Esophagus muscularis mucosa (tissue), 4 donors: ENCODE data around the gene PCDHA4. TPM values are rescaled to one million over a fixed set of nuclear protein-coding genes. Genes with fewer than 3 reads are reported as not detected.
"Not testable (repeated sequence)": the region's sequence is repeated elsewhere in the genome, so short reads cannot be mapped to it uniquely, and the experiment has no call there.

ENCODE experiments used
- DNase-seq: peaks from one replicate; pipeline ENCODE4 v3.0.0-alpha.2; 2017; ENCODE audit errors: extremely low spot score
- H3K27ac ChIP-seq, 4 donors: fragments of 200-600 bp; sonication (generic); replicated peaks in 1 of 4; 1 replicate in 3 of 4; 2 replicates in 1 of 4; pipeline ENCODE4 v1.5.1; 2016 to 2019; ENCODE audit warnings: mild to moderate bottlenecking in 1 of 4
- H3K27me3 ChIP-seq, 4 donors: fragments of 200-600 bp; sonication (generic); one replicate each; pipeline versions ENCODE4 v1.5.1 to v1.6.0; 2016 to 2019
- H3K36me3 ChIP-seq, 4 donors: fragments of 200-600 bp; sonication (generic); one replicate each; pipeline ENCODE4 v1.5.1; 2016 to 2019
- H3K4me1 ChIP-seq, 4 donors: fragments of 200-600 bp; sonication (generic); one replicate each; pipeline ENCODE4 v1.5.1; 2016 to 2019
- H3K4me3 ChIP-seq, 4 donors: fragments of 200-600 bp; sonication (generic); 1 replicate in 2 of 4; 2 replicates in 2 of 4; pipeline ENCODE4 v1.5.1; 2016 to 2019; ENCODE audit warnings: mild to moderate bottlenecking in 4 of 4, moderate library complexity in 1 of 4
- H3K9me3 ChIP-seq, 4 donors: fragments of 200-600 bp; sonication (generic); 1 replicate in 3 of 4; 2 replicates in 1 of 4; pipeline ENCODE4 v1.5.1; 2016 to 2019
- EP300 ChIP-seq: sonication (generic); formaldehyde crosslinking; IDR thresholded peaks from one replicate; pipeline ENCODE4 v1.6.1; 2017; ENCODE audit warnings: antibody characterized with exemption
- POLR2A ChIP-seq: fragments of 450-650 bp; IDR thresholded peaks from one replicate; pipeline ENCODE4 v1.6.1; 2017; ENCODE audit warnings: antibody characterized with exemption, moderate library complexity, mild to moderate bottlenecking, low read depth
- POLR2AphosphoS5 ChIP-seq, 2 donors: sonication (generic); formaldehyde crosslinking; IDR thresholded peaks; one replicate each; pipeline ENCODE4 v1.6.1; 2017; ENCODE audit warnings: antibody characterized with exemption in 2 of 2
- WGBS: methylation state at CpG from one replicate; pipeline ENCODE4 v1.1.5; 2018; 5-methylcytosine and 5-hydroxymethylcytosine counted together
- intact Hi-C: fragments of 100-400 bp; cut with DNase I; formaldehyde crosslinking; loops from one replicate; pipeline ENCODE4 v1.15.1; 2023
- total RNA-seq, 4 donors: library from RNA; depleted of rRNA; stranded (reverse); fragments of >200 nt; gene quantifications; one replicate each; pipeline versions ENCODE4 v1.1.0 to v1.2.1, GENCODE V29; 2016
- TF ChIP-seq, protein P1 (sequence below), 3 experiments: fragments of 200-600 bp in 2 of 3; fragments of 450-650 bp in 1 of 3; sonication (generic) in 2 of 3; IDR thresholded peaks; one replicate each; pipeline ENCODE4 v1.5.1; 2017 to 2019; ENCODE audit warnings: antibody characterized with exemption in 3 of 3, mild to moderate bottlenecking in 2 of 3, moderate library complexity in 1 of 3

The PCDHA4 gene
- total RNA-seq, 4 donors from 2014 or later: 0.45 to 1.1 (median 0.66) TPM

DNA sequence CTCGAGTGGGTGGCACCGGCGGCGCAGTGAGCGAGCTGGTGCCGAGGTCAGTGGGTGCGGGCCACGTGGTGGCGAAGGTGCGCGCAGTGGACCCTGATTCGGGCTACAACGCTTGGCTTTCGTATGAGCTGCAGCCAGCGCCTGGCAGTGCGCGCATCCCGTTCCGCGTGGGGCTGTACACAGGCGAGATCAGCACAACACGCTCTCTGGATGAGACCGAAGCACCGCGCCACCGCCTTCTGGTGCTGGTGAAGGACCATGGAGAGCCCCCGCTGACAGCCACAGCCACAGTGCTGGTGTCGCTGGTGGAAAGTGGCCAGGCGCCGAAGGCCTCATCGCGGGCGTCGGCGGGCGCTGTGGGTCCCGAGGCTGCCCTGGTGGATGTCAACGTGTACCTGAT is 16.6 kb downstream of the PCDHA4 start:
- Histone ChIP-seq H3K36me3 (no peaks in the 10 kb centered on the region), H3K27ac (no peak overlapping the region), H3K4me1 (no peaks in the 10 kb centered on the region), H3K4me3 (no peak overlapping the region), H3K9me3 (peaks cover 0 to 41% (median 28%) of the 10 kb centered on the region in 4 donors), H3K27me3 (peaks cover 0 to 63% (median 12%) of the 10 kb centered on the region in 4 donors)
- DNase-seq: no peak
- TF ChIP-seq, protein P1, sequence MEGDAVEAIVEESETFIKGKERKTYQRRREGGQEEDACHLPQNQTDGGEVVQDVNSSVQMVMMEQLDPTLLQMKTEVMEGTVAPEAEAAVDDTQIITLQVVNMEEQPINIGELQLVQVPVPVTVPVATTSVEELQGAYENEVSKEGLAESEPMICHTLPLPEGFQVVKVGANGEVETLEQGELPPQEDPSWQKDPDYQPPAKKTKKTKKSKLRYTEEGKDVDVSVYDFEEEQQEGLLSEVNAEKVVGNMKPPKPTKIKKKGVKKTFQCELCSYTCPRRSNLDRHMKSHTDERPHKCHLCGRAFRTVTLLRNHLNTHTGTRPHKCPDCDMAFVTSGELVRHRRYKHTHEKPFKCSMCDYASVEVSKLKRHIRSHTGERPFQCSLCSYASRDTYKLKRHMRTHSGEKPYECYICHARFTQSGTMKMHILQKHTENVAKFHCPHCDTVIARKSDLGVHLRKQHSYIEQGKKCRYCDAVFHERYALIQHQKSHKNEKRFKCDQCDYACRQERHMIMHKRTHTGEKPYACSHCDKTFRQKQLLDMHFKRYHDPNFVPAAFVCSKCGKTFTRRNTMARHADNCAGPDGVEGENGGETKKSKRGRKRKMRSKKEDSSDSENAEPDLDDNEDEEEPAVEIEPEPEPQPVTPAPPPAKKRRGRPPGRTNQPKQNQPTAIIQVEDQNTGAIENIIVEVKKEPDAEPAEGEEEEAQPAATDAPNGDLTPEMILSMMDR (IDR thresholded peaks at IDR 0.05): no peak
- no peak for TF ChIP-seq EP300
- no peak for TF ChIP-seq POLR2A
- TF ChIP-seq POLR2AphosphoS5 (IDR thresholded peaks at IDR 0.05): no peak
- WGBS: 80% methylated on average over 1 of the region's 38 CpGs
- intact Hi-C loops: no loop called here

DNA sequence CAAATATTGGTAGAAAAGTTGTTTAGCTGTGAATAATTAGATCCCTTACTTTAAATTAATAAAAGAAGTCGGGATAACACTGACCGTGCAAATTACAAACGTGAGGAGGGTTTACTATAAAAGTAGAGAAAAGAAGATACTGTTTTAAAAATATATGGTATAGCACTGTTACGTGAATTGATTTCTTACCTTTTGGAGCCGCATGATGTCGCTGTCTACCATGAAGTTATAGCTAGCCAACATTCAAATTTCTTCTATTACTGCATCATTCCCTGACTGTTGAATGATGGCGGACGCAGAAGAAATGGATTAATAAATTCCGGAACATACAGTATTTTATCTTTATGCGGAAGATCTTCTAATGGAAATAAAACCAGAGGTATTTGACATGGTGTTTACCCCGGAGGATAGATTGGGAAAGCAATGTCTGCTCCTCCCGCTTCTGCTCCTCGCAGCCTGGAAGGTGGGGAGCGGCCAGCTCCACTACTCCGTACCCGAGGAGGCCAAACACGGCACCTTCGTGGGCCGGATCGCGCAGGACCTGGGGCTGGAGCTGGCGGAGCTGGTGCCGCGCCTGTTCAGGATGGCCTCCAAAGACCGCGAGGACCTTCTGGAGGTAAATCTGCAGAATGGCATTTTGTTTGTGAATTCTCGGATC is 21.0 kb downstream of the PCDHA4 start, which contains the start of gene PCDHA6:
PCDHA6 (plus strand) TSS at position 257 of the 658 bp plus-strand sequence; CDS start at position 389, 132 bp downstream.
- DNase-seq: no peak
- no peaks in the 10 kb centered on the region for H3K36me3 ChIP-seq
- WGBS: 17% methylated on average over 26 of the region's 27 CpGs
- peaks cover 0 to 45% (median 36%) of the 10 kb centered on the region in 4 donors for H3K9me3 ChIP-seq
- H3K4me1 ChIP-seq: no peaks in the 10 kb centered on the region
- TF ChIP-seq POLR2AphosphoS5 (IDR thresholded peaks at IDR 0.05) (no peak), EP300 (no peak), POLR2A (no peak)
- TF ChIP-seq, protein P1 (IDR thresholded peaks at IDR 0.05): peak in 1 of 3 experiments; percentile 12
- peaks cover 0 to 75% (median 11%) of the 10 kb centered on the region in 4 donors for H3K27me3 ChIP-seq
- intact Hi-C loops: no loop called here
- H3K4me3 ChIP-seq: peak within 1 kb of the TSS; percentile 1 to 48 (median 20)
- H3K27ac ChIP-seq: no peak within 1 kb of the TSS

DNA sequence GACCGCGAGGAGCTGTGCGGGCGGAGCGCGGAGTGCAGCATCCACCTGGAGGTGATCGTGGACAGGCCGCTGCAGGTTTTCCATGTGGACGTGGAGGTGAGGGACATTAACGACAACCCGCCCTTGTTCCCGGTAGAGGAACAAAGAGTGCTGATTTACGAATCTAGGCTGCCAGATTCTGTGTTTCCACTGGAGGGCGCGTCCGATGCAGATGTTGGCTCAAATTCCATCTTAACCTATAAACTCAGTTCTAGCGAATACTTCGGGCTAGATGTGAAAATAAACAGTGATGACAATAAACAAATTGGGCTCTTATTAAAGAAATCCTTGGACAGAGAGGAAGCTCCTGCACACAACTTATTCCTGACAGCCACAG is 21.5 kb downstream of the PCDHA4 start:
- Histone ChIP-seq H3K9me3 (peaks cover 0 to 40% (median 32%) of the 10 kb centered on the region in 4 donors), H3K4me3 (peak overlapping the region; percentile 1 to 48 (median 20)), H3K27me3 (peaks cover 0 to 74% (median 11%) of the 10 kb centered on the region in 4 donors), H3K4me1 (no peaks in the 10 kb centered on the region), H3K36me3 (no peaks in the 10 kb centered on the region), H3K27ac (no peak overlapping the region)
- DNase-seq: no peak
- TF ChIP-seq POLR2A: no peak
- TF ChIP-seq, protein P1 (IDR thresholded peaks at IDR 0.05): no peak
- TF ChIP-seq EP300: no peak
- TF ChIP-seq POLR2AphosphoS5 (IDR thresholded peaks at IDR 0.05): no peak
- 33% methylated on average over 9 of the region's 18 CpGs for WGBS
- intact Hi-C loops: no loop called here

DNA sequence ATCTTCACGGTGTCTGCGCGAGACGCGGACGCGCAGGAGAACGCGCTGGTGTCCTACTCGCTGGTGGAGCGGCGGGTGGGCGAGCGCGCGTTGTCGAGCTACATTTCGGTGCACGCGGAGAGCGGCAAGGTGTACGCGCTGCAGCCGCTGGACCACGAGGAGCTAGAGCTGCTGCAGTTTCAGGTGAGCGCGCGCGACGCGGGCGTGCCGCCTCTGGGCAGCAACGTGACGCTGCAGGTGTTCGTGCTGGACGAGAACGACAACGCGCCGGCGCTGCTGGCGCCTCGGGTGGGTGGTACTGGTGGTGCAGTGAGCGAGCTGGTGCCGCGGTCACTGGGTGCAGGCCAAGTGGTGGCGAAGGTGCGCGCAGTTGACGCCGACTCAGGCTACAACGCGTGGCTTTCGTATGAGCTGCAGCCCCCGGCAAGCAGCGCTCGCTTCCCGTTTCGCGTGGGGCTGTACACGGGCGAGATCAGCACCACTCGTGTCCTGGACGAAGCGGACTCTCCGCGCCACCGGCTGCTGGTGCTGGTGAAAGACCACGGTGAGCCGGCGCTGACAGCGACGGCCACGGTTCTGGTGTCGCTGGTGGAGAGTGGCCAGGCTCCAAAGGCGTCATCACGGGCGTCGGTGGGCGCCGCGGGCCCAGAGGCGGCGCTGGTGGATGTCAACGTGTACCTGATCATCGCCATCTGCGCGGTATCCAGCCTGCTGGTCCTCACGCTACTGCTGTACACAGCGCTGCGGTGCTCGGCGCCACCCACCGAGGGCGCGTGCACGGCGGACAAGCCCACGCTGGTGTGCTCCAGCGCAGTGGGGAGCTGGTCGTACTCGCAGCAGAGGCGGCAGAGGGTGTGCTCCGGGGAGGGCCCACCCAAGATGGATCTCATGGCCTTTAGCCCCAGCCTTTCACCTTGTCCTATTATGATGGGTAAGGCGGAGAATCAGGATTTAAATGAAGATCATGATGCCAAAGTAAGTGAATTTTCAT is 22.9 kb downstream of the PCDHA4 start:
- WGBS: 42% methylated on average over 82 of the region's 106 CpGs
- intact Hi-C loops: not testable (repeated sequence)

DNA sequence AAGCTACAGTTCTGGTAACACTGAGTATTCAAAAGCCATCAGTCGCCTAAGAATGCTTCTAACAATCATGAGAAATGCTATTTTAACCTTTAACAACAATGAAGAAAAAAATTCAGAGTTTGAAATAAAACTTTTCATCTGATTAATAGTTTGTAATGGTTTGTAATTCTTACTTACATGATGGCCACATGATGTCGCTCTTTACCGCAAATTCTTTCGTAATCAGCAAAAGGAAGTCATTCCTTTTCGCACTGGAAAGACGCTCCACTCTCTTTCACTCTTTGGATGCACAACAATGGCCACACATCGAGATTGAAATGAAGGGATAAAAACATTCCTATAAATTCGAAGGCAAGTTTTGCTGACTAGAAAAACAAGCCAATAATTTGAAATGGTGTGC is 27.1 kb downstream of the PCDHA4 start, which contains the start of gene PCDHA7:
PCDHA7 (plus strand) TSS at position 277 of the 400 bp plus-strand sequence; CDS start at position 392, 115 bp downstream.
- WGBS: 12% methylated on average over 8 of the region's 8 CpGs
- Histone ChIP-seq H3K9me3 (peaks cover 0 to 49% (median 42%) of the 10 kb centered on the region in 4 donors), H3K27ac (no peak within 1 kb of the TSS), H3K4me1 (no peaks in the 10 kb centered on the region), H3K27me3 (peaks cover 0 to 71% (median 7%) of the 10 kb centered on the region in 4 donors), H3K4me3 (peak within 1 kb of the TSS; percentile 11 to 36 (median 22)), H3K36me3 (no peaks in the 10 kb centered on the region)
- no peak for TF ChIP-seq POLR2A
- DNase-seq: no peak
- intact Hi-C loops: no loop called here

More for the DNA sequence above, 22.9 kb downstream of the PCDHA4 start:
- not testable (repeated sequence) for H3K36me3 ChIP-seq, H3K27ac ChIP-seq, DNase-seq, H3K4me1 ChIP-seq, H3K4me3 ChIP-seq
- H3K27me3 ChIP-seq: peaks cover 0 to 72% (median 16%) of the 10 kb centered on the region in 4 donors
- peaks cover 0 to 41% (median 36%) of the 10 kb centered on the region in 4 donors for H3K9me3 ChIP-seq

DNA sequence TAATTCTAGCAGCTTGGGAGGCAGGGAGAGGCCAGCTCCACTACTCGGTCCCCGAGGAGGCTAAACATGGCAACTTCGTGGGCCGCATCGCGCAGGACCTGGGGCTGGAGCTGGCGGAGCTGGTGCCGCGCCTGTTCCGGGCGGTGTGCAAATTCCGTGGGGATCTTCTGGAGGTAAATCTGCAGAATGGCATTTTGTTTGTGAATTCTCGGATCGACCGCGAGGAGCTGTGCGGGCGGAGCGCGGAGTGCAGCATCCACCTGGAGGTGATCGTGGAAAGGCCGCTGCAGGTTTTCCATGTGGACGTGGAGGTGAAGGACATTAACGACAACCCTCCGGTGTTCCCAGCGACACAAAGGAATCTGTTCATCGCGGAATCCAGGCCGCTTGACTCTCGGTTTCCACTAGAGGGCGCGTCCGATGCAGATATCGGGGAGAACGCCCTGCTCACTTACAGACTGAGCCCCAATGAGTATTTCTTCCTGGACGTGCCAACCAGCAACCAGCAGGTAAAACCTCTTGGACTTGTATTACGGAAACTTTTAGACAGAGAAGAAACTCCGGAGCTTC is 27.7 kb downstream of the PCDHA4 start:
- WGBS: 28% methylated on average over 25 of the region's 38 CpGs
- intact Hi-C loops, H3K36me3 ChIP-seq, H3K27ac ChIP-seq, H3K4me1 ChIP-seq, DNase-seq: not testable (repeated sequence)
- Histone ChIP-seq H3K4me3 (peak overlapping the region; percentile 11 to 36 (median 22)), H3K27me3 (peaks cover 0 to 71% (median 7%) of the 10 kb centered on the region in 4 donors), H3K9me3 (peaks cover 0 to 43% (median 38%) of the 10 kb centered on the region in 4 donors)
